Liver (tissue), 3 donors: Measurements from ENCODE around the gene CEP97.

Experiments
- ATF3 ChIP-seq: IDR thresholded peaks from 2 replicates; pipeline ENCODE4 v1.6.1; 2016; ENCODE audit warnings: antibody characterized with exemption
- CTCF ChIP-seq: fragments of 150-350 bp; IDR thresholded peaks from 2 replicates; pipeline ENCODE4 v1.5.1; 2017; ENCODE audit warnings: improper control_type of control experiment, low read depth, low read length; ENCODE audit not compliant: missing input control
- GABPA ChIP-seq, 2 donors: IDR thresholded peaks in 1 of 2; conservative IDR thresholded peaks in 1 of 2; 2 replicates each; pipeline ENCODE4 v1.6.1; 2016; ENCODE audit warnings: antibody characterized with exemption in 2 of 2, mild to moderate bottlenecking in 1 of 2, moderate library complexity in 1 of 2
- JUND ChIP-seq, 2 donors: IDR thresholded peaks; 2 replicates each; pipeline ENCODE4 v1.6.1; 2016; ENCODE audit warnings: antibody characterized with exemption in 2 of 2
- MAX ChIP-seq: IDR thresholded peaks from 2 replicates; pipeline ENCODE4 v1.6.1; 2016; ENCODE audit warnings: antibody characterized with exemption
- REST ChIP-seq: IDR thresholded peaks from 2 replicates; pipeline ENCODE4 v1.6.1; 2016; ENCODE audit warnings: antibody characterized with exemption, mild to moderate bottlenecking
- RXRA ChIP-seq, 2 donors: IDR thresholded peaks; 2 replicates each; pipeline ENCODE4 v1.6.1; 2017 to 2018; ENCODE audit warnings: antibody characterized with exemption in 2 of 2, mild to moderate bottlenecking in 1 of 2
- SP1 ChIP-seq: IDR thresholded peaks from 2 replicates; pipeline ENCODE4 v1.6.1; 2018; ENCODE audit warnings: antibody characterized with exemption, mild to moderate bottlenecking
- TAF1 ChIP-seq: conservative IDR thresholded peaks from 2 replicates; pipeline ENCODE4 v1.6.1; 2016; ENCODE audit warnings: antibody characterized with exemption, mild to moderate bottlenecking
- YY1 ChIP-seq: IDR thresholded peaks from 2 replicates; pipeline ENCODE4 v1.6.1; 2016; ENCODE audit warnings: antibody characterized with exemption, mild to moderate bottlenecking
- donor health status: healthy.
- donor health status: healthy.

GRCh38 chr3:101801174-101801573 lies 76.8 kb downstream of the CEP97 start:
- TF ChIP-seq CTCF (no peak), YY1 (no peak), SP1 (no peak), MAX (no peak), JUND (IDR thresholded peaks at IDR 0.05) (no peak), RXRA (IDR thresholded peaks at IDR 0.05) (no peak), ATF3 (no peak), REST (no peak), GABPA (IDR thresholded peaks at IDR 0.05 in 1 of 2, conservative IDR thresholded peaks at IDR 0.05 in 1 of 2) (no peak), TAF1 (no peak)
